ENCODE results near the gene TACR1. TPM values are rescaled to one million over a fixed set of nuclear protein-coding genes. Genes with fewer than 3 reads are reported as not detected.

The TACR1 gene
- total and polyA plus RNA-seq, 2 experiments from 2014 or later: 0.13 to 0.19 TPM

DNA sequence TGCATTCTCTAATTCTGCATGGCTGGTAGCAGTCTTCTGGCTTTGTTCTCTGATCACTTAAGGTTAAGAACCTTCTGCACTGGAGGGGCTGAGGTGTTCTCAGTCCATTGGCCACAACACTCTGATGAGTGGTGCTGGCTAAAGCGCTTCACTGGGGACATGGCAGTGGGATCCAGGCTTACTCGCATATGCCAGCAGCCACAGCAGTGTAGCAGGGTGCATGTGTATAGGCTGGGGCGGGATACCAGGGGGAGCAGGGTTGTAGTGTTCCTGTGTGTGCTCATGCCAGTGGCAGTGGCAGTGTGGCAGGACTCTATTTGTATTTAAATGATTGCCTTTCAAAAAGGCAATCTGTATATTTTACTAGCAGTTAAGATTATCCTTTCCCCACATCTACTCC lies 11.1 kb upstream of the TACR1 start:
- no peak for DNase-seq (ENCODE audit: low spot score)
- no peak overlapping the region for H3K27ac ChIP-seq
- TF ChIP-seq, protein P1, sequence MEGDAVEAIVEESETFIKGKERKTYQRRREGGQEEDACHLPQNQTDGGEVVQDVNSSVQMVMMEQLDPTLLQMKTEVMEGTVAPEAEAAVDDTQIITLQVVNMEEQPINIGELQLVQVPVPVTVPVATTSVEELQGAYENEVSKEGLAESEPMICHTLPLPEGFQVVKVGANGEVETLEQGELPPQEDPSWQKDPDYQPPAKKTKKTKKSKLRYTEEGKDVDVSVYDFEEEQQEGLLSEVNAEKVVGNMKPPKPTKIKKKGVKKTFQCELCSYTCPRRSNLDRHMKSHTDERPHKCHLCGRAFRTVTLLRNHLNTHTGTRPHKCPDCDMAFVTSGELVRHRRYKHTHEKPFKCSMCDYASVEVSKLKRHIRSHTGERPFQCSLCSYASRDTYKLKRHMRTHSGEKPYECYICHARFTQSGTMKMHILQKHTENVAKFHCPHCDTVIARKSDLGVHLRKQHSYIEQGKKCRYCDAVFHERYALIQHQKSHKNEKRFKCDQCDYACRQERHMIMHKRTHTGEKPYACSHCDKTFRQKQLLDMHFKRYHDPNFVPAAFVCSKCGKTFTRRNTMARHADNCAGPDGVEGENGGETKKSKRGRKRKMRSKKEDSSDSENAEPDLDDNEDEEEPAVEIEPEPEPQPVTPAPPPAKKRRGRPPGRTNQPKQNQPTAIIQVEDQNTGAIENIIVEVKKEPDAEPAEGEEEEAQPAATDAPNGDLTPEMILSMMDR (IDR thresholded peaks at IDR 0.05; ENCODE audit: poor library complexity): no peak
- no peak for TF ChIP-seq EZH2phosphoT487 (IDR thresholded peaks at IDR 0.05; ENCODE audit: low read depth, severe bottlenecking, unreplicated experiment)
- no peak for TF ChIP-seq EZH2 (IDR thresholded peaks at IDR 0.05; ENCODE audit: borderline replicate concordance)
- WGBS (ENCODE audit: low lambda C conversion rate, missing lambda C conversion rate): 98% methylated on average over 3 of the region's 3 CpGs
- no peaks in the 10 kb centered on the region for H3K79me2 ChIP-seq
- H3K9me2 ChIP-seq (replicated peaks; ENCODE audit: insufficient read depth): no peaks in the 10 kb centered on the region
- no peaks in the 10 kb centered on the region for H3K27me3 ChIP-seq
- H2AFZ ChIP-seq: no peak overlapping the region
- no peaks in the 10 kb centered on the region for H3K36me3 ChIP-seq (replicated peaks; ENCODE audit: insufficient read depth, low read depth)
- H4K20me1 ChIP-seq (ENCODE audit: insufficient read depth, poor library complexity, severe bottlenecking): no peaks in the 10 kb centered on the region
- H3K4me1 ChIP-seq (ENCODE audit: insufficient read depth): no peaks in the 10 kb centered on the region
- H3K4me2 ChIP-seq: no peak overlapping the region
- H3K9me3 ChIP-seq (ENCODE audit: low read depth): no peaks in the 10 kb centered on the region
- no peak overlapping the region for H3K4me3 ChIP-seq

- no peak overlapping the region for H3K27ac ChIP-seq
- no peak for TF ChIP-seq EZH2 (IDR thresholded peaks at IDR 0.05; ENCODE audit: borderline replicate concordance)
- TF ChIP-seq, protein P1 (IDR thresholded peaks at IDR 0.05; ENCODE audit: poor library complexity): no peak
- TF ChIP-seq EZH2phosphoT487 (IDR thresholded peaks at IDR 0.05; ENCODE audit: low read depth, severe bottlenecking, unreplicated experiment): no peak
- H3K79me2 ChIP-seq: no peaks in the 10 kb centered on the region
- H3K27me3 ChIP-seq: no peaks in the 10 kb centered on the region
- no peaks in the 10 kb centered on the region for H3K36me3 ChIP-seq (replicated peaks; ENCODE audit: insufficient read depth, low read depth)
- H3K4me1 ChIP-seq (ENCODE audit: insufficient read depth): no peaks in the 10 kb centered on the region
- H3K4me2 ChIP-seq: no peak overlapping the region
- H3K4me3 ChIP-seq: no peak overlapping the region
- H2AFZ ChIP-seq: no peak overlapping the region
- DNase-seq (ENCODE audit: low spot score): no peak
- 58% methylated on average over 6 of the region's 6 CpGs for WGBS (ENCODE audit: low lambda C conversion rate, missing lambda C conversion rate)
- no peaks in the 10 kb centered on the region for H3K9me3 ChIP-seq (ENCODE audit: low read depth)
- no peaks in the 10 kb centered on the region for H4K20me1 ChIP-seq (ENCODE audit: insufficient read depth, poor library complexity, severe bottlenecking)
- no peaks in the 10 kb centered on the region for H3K9me2 ChIP-seq (replicated peaks; ENCODE audit: insufficient read depth)
These were observed 9.4 kb upstream of the TACR1 start for GRCh38 chr2:75208738-75209137.

DNA sequence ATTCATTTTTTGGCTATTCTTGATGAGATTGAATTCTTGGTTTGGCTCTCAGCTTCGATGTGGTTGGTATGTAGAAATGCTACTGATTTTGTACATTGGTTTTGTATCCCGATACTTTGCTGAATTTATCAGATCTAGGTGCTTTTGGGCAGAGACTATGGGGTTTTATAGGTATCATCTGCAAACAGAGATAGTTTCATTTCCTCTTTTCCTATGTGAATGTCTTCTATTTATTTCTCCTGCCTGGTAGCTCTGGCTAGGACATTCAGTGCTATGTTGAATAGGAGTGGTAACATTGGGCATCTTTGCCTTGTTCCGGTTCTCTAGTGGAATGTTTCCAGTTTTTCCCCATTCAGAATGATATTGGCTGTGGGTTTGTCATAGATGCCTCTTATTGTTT lies 5.5 kb upstream of the TACR1 start:
- no peak for TF ChIP-seq EZH2 (IDR thresholded peaks at IDR 0.05; ENCODE audit: borderline replicate concordance)
- TF ChIP-seq EZH2phosphoT487 (IDR thresholded peaks at IDR 0.05; ENCODE audit: low read depth, severe bottlenecking, unreplicated experiment): no peak
- TF ChIP-seq, protein P1 (IDR thresholded peaks at IDR 0.05; ENCODE audit: poor library complexity): no peak
- H3K27me3 ChIP-seq: peaks cover 28% of the 10 kb centered on the region
- no peak overlapping the region for H3K4me3 ChIP-seq
- no peak overlapping the region for H3K4me2 ChIP-seq
- no peak overlapping the region for H2AFZ ChIP-seq
- DNase-seq (ENCODE audit: low spot score): no peak
- no peaks in the 10 kb centered on the region for H3K79me2 ChIP-seq
- no peaks in the 10 kb centered on the region for H4K20me1 ChIP-seq (ENCODE audit: insufficient read depth, poor library complexity, severe bottlenecking)
- 89% methylated on average over 3 of the region's 3 CpGs for WGBS (ENCODE audit: low lambda C conversion rate, missing lambda C conversion rate)
- no peaks in the 10 kb centered on the region for H3K36me3 ChIP-seq (replicated peaks; ENCODE audit: insufficient read depth, low read depth)
- H3K9me2 ChIP-seq (replicated peaks; ENCODE audit: insufficient read depth): no peaks in the 10 kb centered on the region
- no peak overlapping the region for H3K27ac ChIP-seq
- no peaks in the 10 kb centered on the region for H3K9me3 ChIP-seq (ENCODE audit: low read depth)
- peaks cover 5% of the 10 kb centered on the region for H3K4me1 ChIP-seq (ENCODE audit: insufficient read depth)

DNA sequence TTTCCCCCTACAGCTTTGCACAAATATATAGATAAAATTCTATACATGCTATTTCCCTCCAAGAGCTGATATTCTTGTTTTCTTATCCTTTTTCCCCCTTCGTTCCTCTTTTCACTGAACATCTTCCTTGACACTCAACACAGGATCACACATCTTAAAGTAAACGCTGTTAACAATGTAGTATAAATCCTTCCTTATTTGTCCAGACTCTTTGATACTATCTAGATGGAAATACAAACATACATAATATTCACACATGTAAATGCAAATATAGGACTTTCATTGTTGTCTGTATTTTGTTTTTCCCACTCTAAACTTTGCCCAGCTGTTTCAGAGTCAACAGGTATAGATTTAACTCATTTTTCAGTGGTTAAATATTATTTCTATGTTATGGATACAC lies 3.0 kb upstream of the TACR1 start:
- Histone ChIP-seq H3K4me3 (no peak overlapping the region), H3K27me3 (peaks cover 53% of the 10 kb centered on the region), H3K4me2 (no peak overlapping the region), H2AFZ (no peak overlapping the region), H3K9me3 (ENCODE audit: low read depth) (no peaks in the 10 kb centered on the region), H3K79me2 (no peaks in the 10 kb centered on the region), H3K36me3 (replicated peaks; ENCODE audit: insufficient read depth, low read depth) (no peaks in the 10 kb centered on the region), H3K9me2 (replicated peaks; ENCODE audit: insufficient read depth) (no peaks in the 10 kb centered on the region), H3K4me1 (ENCODE audit: insufficient read depth) (peaks cover 13% of the 10 kb centered on the region), H3K27ac (no peak overlapping the region), H4K20me1 (ENCODE audit: insufficient read depth, poor library complexity, severe bottlenecking) (no peaks in the 10 kb centered on the region)
- WGBS (ENCODE audit: low lambda C conversion rate, missing lambda C conversion rate): 59% methylated on average over 2 of the region's 2 CpGs
- TF ChIP-seq EZH2phosphoT487 (IDR thresholded peaks at IDR 0.05; ENCODE audit: low read depth, severe bottlenecking, unreplicated experiment) (no peak), EZH2 (IDR thresholded peaks at IDR 0.05; ENCODE audit: borderline replicate concordance) (no peak)
- TF ChIP-seq, protein P1 (IDR thresholded peaks at IDR 0.05; ENCODE audit: poor library complexity): no peak
- DNase-seq (ENCODE audit: low spot score): no peak
